ENCODE data around the gene KRTAP12-1. TPM values are rescaled to one million over a fixed set of nuclear protein-coding genes. Genes with fewer than 3 reads are reported as not detected.
A peak's percentile ranks its signal among the peaks of the same experiment; 100 is the strongest.

Gene KRTAP12-1
- total RNA-seq, 2 donors from 2014 or later = not detected

GRCh38 chr21:44637018-44637850 is 44.7 kb downstream of the KRTAP12-1 start, which contains the start of gene KRTAP10-10:
KRTAP10-10 (plus strand) TSS chr21:44637356; CDS start chr21:44637418, 62 bp downstream.
- no peak for TF ChIP-seq CTCF (IDR thresholded peaks at IDR 0.05)
- Histone ChIP-seq H3K4me3 (no peak within 1 kb of the TSS), H3K4me1 (no peaks in the 10 kb centered on the region), H3K27ac (no peak within 1 kb of the TSS), H3K27me3 (no peaks in the 10 kb centered on the region), H3K36me3 (no peaks in the 10 kb centered on the region), H3K9me3 (peaks cover 2 to 9% of the 10 kb centered on the region in 2 donors)
- DNase-seq (ENCODE audit: low spot score) = no peak

GRCh38 chr21:44636209-44637017 is 45.5 kb downstream of the KRTAP12-1 start:
- Histone ChIP-seq H3K36me3 (no peaks in the 10 kb centered on the region), H3K9me3 (peaks cover 3 to 17% of the 10 kb centered on the region in 2 donors), H3K4me1 (no peaks in the 10 kb centered on the region), H3K27me3 (no peaks in the 10 kb centered on the region), H3K4me3 (no peak overlapping the region), H3K27ac (no peak overlapping the region)
- DNase-seq (ENCODE audit: low spot score) = peak; percentile 52
- no peak for TF ChIP-seq CTCF (IDR thresholded peaks at IDR 0.05)

- H3K9me3 ChIP-seq = peaks cover 6 to 33% of the 10 kb centered on the region in 2 donors
- no peak for DNase-seq (ENCODE audit: low spot score)
- H3K36me3 ChIP-seq = no peaks in the 10 kb centered on the region
- H3K27ac ChIP-seq = no peak overlapping the region
- no peak for TF ChIP-seq CTCF (IDR thresholded peaks at IDR 0.05)
- H3K27me3 ChIP-seq = no peaks in the 10 kb centered on the region
- H3K4me3 ChIP-seq = no peak overlapping the region
- H3K4me1 ChIP-seq = no peaks in the 10 kb centered on the region
Measured at GRCh38 chr21:44632067-44632466, 49.9 kb downstream of the KRTAP12-1 start.

Other genes with a start within 250 kb of the KRTAP12-1 start
- gene LRRC3, start 226.7 kb downstream of the KRTAP12-1 start, total RNA-seq = 1 to 10 TPM; 1.1 to 1.7 TPM
- gene KRTAP10-1, start 142.0 kb downstream of the KRTAP12-1 start, total RNA-seq = not detected
- not detected for gene KRTAP10-2, start 130.7 kb downstream of the KRTAP12-1 start, total RNA-seq
- gene KRTAP10-3, start 123.4 kb downstream of the KRTAP12-1 start, total RNA-seq = not detected
- not detected for gene KRTAP10-4, start 108.4 kb downstream of the KRTAP12-1 start, total RNA-seq
- gene KRTAP10-5, start 101.6 kb downstream of the KRTAP12-1 start, total RNA-seq = not detected
- not detected for gene KRTAP10-6, start 89.7 kb downstream of the KRTAP12-1 start, total RNA-seq
- not detected for gene KRTAP10-7, start 81.6 kb downstream of the KRTAP12-1 start, total RNA-seq
- gene KRTAP10-8, start 70.1 kb downstream of the KRTAP12-1 start, total RNA-seq = not detected
- not detected for gene KRTAP10-9, start 55.1 kb downstream of the KRTAP12-1 start, total RNA-seq
- gene KRTAP10-10, start 44.8 kb downstream of the KRTAP12-1 start, total RNA-seq = not detected
- gene KRTAP10-11, start 35.7 kb downstream of the KRTAP12-1 start, total RNA-seq = not detected
- not detected for gene KRTAP12-4, start 27.5 kb downstream of the KRTAP12-1 start, total RNA-seq
- gene KRTAP12-3, start 24.2 kb downstream of the KRTAP12-1 start, total RNA-seq = not detected
- gene KRTAP12-2, start 15.2 kb downstream of the KRTAP12-1 start, total RNA-seq = not detected
- gene KRTAP10-12, start 15.0 kb upstream of the KRTAP12-1 start, total RNA-seq = not detected
- not detected for gene TSPEAR, start 29.4 kb upstream of the KRTAP12-1 start, total RNA-seq
- gene UBE2G2, start 119.7 kb upstream of the KRTAP12-1 start, total RNA-seq = 10 to 100 TPM; 47.5 to 52.5 TPM
- 10 to 100 TPM; 59.7 to 74.1 TPM for gene SUMO3, start 135.9 kb upstream of the KRTAP12-1 start, total RNA-seq
- 100 to 1,000 TPM; 284 to 303 TPM for gene PTTG1IP, start 191.5 kb upstream of the KRTAP12-1 start, total RNA-seq
- gene ITGB2, start 238.7 kb upstream of the KRTAP12-1 start, total RNA-seq = 10 to 100 TPM; 16.7 to 63.6 TPM